Keratinocyte (primary cell): ENCODE results near the gene SYF2.

ENCODE experiments used
- EZH2 ChIP-seq: IDR thresholded peaks from one replicate; pipeline ENCODE4 v1.6.1; 2012; ENCODE audit warnings: inconsistent platforms, mild to moderate bottlenecking, low read length, moderate library complexity
- TF ChIP-seq, protein P1 (sequence below), 3 experiments: IDR thresholded peaks in 1 of 3; conservative IDR thresholded peaks in 1 of 3; optimal IDR thresholded peaks in 1 of 3; 2 replicates in 2 of 3; 3 replicates in 1 of 3; pipeline versions ENCODE3 to v1.5.1; 2011; ENCODE audit warnings: low read length in 3 of 3, mild to moderate bottlenecking in 3 of 3, moderate library complexity in 2 of 3, control low read depth in 1 of 3, inconsistent platforms in 1 of 3; ENCODE audit not compliant: insufficient read depth in 2 of 3; ENCODE audit errors: extremely low read depth in 1 of 3

- TF ChIP-seq, protein P1, sequence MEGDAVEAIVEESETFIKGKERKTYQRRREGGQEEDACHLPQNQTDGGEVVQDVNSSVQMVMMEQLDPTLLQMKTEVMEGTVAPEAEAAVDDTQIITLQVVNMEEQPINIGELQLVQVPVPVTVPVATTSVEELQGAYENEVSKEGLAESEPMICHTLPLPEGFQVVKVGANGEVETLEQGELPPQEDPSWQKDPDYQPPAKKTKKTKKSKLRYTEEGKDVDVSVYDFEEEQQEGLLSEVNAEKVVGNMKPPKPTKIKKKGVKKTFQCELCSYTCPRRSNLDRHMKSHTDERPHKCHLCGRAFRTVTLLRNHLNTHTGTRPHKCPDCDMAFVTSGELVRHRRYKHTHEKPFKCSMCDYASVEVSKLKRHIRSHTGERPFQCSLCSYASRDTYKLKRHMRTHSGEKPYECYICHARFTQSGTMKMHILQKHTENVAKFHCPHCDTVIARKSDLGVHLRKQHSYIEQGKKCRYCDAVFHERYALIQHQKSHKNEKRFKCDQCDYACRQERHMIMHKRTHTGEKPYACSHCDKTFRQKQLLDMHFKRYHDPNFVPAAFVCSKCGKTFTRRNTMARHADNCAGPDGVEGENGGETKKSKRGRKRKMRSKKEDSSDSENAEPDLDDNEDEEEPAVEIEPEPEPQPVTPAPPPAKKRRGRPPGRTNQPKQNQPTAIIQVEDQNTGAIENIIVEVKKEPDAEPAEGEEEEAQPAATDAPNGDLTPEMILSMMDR (optimal IDR thresholded peaks at IDR 0.05 in 1 of 3, IDR thresholded peaks at IDR 0.05 in 1 of 3, conservative IDR thresholded peaks at IDR 0.05 in 1 of 3; ENCODE audit: extremely low read depth in 1 of 3, insufficient read depth in 2 of 3, low read length in 3 of 3): no peak
- no peak for TF ChIP-seq EZH2
Measured at GRCh38 chr1:25206201-25206600, 26.1 kb downstream of the SYF2 start.
